Measurements from ENCODE around the gene DUSP10. TPM values are rescaled to one million over a fixed set of nuclear protein-coding genes. Genes with fewer than 3 reads are reported as not detected.

The DUSP10 gene
- total RNA-seq, 1 donor from 2014 or later = 3.2 TPM

DNA sequence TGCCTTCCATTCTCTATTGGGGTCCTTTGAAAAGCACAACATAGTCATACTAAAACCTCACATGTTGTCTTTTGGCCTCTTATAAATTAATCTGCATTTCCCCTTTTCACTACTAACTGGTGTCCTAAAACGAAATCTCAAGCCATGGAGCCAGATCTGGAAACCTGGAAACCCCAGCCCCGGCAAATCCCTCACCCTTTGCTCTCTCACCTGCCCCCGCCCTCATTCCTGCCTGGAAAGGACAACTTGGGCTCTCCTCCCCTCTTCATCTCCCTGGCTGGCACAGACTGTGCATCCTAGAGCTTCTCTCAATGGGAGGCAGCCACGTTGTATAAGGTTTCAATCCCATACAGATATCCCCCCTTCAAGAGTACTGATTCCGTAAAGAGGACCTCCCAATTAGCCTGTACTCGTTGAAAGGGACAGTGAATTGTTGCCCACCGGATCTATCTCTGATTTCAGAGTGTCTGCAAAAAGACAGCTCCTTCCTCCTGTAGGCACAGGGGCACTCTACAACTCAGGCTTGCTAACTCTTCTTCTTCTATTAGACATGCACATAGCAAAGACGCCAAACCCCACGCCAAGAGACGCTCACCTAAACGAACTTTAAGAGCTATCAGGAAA is 1.4 kb downstream of the DUSP10 start:
- Mint-ChIP-seq H3K27ac (ENCODE audit: unreplicated experiment) (no peak overlapping the region), H3K27me3 (ENCODE audit: unreplicated experiment) (no peaks in the 10 kb centered on the region), H3K4me1 (ENCODE audit: unreplicated experiment) (peaks cover 6% of the 10 kb centered on the region), H3K4me3 (ENCODE audit: unreplicated experiment) (no peak overlapping the region), H3K9me3 (ENCODE audit: unreplicated experiment) (no peaks in the 10 kb centered on the region), H3K36me3 (ENCODE audit: unreplicated experiment) (peaks cover 10% of the 10 kb centered on the region)
- no peak for DNase-seq (ENCODE audit: extremely low spot score, unreplicated experiment)
- TF ChIP-seq, protein P1, sequence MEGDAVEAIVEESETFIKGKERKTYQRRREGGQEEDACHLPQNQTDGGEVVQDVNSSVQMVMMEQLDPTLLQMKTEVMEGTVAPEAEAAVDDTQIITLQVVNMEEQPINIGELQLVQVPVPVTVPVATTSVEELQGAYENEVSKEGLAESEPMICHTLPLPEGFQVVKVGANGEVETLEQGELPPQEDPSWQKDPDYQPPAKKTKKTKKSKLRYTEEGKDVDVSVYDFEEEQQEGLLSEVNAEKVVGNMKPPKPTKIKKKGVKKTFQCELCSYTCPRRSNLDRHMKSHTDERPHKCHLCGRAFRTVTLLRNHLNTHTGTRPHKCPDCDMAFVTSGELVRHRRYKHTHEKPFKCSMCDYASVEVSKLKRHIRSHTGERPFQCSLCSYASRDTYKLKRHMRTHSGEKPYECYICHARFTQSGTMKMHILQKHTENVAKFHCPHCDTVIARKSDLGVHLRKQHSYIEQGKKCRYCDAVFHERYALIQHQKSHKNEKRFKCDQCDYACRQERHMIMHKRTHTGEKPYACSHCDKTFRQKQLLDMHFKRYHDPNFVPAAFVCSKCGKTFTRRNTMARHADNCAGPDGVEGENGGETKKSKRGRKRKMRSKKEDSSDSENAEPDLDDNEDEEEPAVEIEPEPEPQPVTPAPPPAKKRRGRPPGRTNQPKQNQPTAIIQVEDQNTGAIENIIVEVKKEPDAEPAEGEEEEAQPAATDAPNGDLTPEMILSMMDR (IDR thresholded peaks at IDR 0.05) = no peak

- Mint-ChIP-seq H3K4me1 (ENCODE audit: unreplicated experiment) (peaks cover 6% of the 10 kb centered on the region), H3K27me3 (ENCODE audit: unreplicated experiment) (no peaks in the 10 kb centered on the region), H3K9me3 (ENCODE audit: unreplicated experiment) (no peaks in the 10 kb centered on the region), H3K36me3 (ENCODE audit: unreplicated experiment) (peaks cover 10% of the 10 kb centered on the region), H3K27ac (ENCODE audit: unreplicated experiment) (no peak overlapping the region), H3K4me3 (ENCODE audit: unreplicated experiment) (no peak overlapping the region)
- no peak for DNase-seq (ENCODE audit: extremely low spot score, unreplicated experiment)
- TF ChIP-seq, protein P1 (IDR thresholded peaks at IDR 0.05) = no peak
Observed at GRCh38 chr1:221739677-221740025, 2.2 kb downstream of the DUSP10 start.

DNA sequence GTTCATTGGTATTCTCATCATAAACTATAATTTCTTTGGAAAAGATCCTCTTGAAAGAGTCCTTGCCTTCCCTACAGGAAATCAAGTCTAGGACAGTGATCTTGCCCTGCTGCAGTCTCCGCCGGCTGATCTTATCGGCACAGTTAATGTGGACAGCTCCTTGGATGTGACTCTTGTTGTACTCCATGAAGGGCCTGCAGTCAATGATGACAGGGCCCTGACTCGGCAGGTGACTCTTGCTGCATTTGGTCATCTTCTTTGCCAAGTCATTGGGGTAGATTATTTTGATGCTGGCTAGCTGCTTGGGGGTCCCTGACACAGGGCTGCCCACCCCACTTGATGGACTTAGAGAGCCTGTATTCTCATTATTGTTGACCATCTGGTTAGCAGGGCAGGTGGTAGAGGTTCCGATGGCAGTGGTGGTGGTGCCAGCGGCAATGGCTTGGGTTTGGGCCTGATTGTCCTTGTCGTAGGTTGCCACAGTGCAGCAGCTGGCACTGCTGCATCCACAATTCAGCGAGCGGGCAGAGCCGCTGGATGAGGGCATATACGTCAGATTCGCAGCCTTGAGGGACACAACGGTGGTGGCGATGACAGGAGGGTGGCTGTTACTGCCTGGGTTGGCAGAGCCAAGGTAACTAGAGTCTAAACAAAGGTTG is 2.7 kb downstream of the DUSP10 start:
- no peak for DNase-seq (ENCODE audit: extremely low spot score, unreplicated experiment)
- Mint-ChIP-seq H3K27ac (ENCODE audit: unreplicated experiment) (no peak overlapping the region), H3K4me1 (ENCODE audit: unreplicated experiment) (peaks cover 6% of the 10 kb centered on the region), H3K27me3 (ENCODE audit: unreplicated experiment) (no peaks in the 10 kb centered on the region), H3K4me3 (ENCODE audit: unreplicated experiment) (no peak overlapping the region), H3K36me3 (ENCODE audit: unreplicated experiment) (peaks cover 10% of the 10 kb centered on the region), H3K9me3 (ENCODE audit: unreplicated experiment) (no peaks in the 10 kb centered on the region)
- TF ChIP-seq, protein P1 (IDR thresholded peaks at IDR 0.05) = no peak

DNA sequence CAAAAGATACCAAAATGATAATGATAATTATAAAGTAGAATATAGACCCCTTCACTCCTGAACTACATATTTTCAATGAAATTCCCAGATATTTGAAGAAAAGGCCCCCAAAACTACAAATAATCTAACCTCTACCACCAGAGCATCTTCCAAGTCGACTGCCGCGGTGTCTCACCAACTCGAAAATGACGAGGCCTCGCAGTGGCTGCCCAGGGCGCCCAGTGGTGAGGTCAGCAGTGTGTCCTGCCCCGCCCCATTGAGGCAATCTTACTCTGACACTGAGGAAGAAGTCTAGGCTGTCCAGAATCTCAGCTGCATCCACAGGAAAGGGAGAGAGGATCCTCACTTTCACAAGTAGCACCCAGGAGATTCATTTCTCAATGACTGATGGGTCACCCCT is 5.2 kb downstream of the DUSP10 start:
- no peaks in the 10 kb centered on the region for H3K4me1 Mint-ChIP-seq (ENCODE audit: unreplicated experiment)
- TF ChIP-seq, protein P1 (IDR thresholded peaks at IDR 0.05) = no peak
- H3K27me3 Mint-ChIP-seq (ENCODE audit: unreplicated experiment) = no peaks in the 10 kb centered on the region
- no peak for DNase-seq (ENCODE audit: extremely low spot score, unreplicated experiment)
- peaks cover 10% of the 10 kb centered on the region for H3K36me3 Mint-ChIP-seq (ENCODE audit: unreplicated experiment)
- H3K9me3 Mint-ChIP-seq (ENCODE audit: unreplicated experiment) = no peaks in the 10 kb centered on the region
- no peak overlapping the region for H3K4me3 Mint-ChIP-seq (ENCODE audit: unreplicated experiment)
- no peak overlapping the region for H3K27ac Mint-ChIP-seq (ENCODE audit: unreplicated experiment)

DNA sequence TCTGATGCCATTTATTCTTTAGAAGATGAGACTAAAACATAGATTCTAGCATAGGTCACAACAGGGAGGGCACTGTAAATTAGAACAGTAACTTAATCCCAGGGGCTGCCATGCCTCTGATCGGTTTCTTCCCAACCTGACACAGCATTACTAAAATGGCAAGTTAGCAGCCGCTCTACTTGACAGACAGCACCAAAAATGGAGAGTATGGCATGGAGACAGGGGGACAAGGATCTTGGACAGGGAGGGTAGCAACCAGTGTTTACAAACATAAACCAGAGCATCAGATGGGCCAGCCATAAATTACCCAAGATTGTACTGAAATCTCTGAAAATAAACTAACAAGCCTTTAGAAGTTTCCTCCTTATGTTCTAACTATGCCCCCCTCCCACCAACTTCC is 5.9 kb downstream of the DUSP10 start:
- Mint-ChIP-seq H3K4me1 (ENCODE audit: unreplicated experiment) (no peaks in the 10 kb centered on the region), H3K27ac (ENCODE audit: unreplicated experiment) (no peak overlapping the region), H3K4me3 (ENCODE audit: unreplicated experiment) (no peak overlapping the region), H3K9me3 (ENCODE audit: unreplicated experiment) (no peaks in the 10 kb centered on the region), H3K36me3 (ENCODE audit: unreplicated experiment) (peaks cover 10% of the 10 kb centered on the region), H3K27me3 (ENCODE audit: unreplicated experiment) (no peaks in the 10 kb centered on the region)
- TF ChIP-seq, protein P1 (IDR thresholded peaks at IDR 0.05) = no peak
- no peak for DNase-seq (ENCODE audit: extremely low spot score, unreplicated experiment)

Measured in osteocyte (in vitro differentiated cells).